Tibial nerve (tissue), 4 donors: ENCODE measurements around the gene SHC4. TPM values are rescaled to one million over a fixed set of nuclear protein-coding genes. Genes with fewer than 3 reads are reported as not detected.

Experiments
- DNase-seq, 2 donors: peaks; one replicate each; pipeline ENCODE4 v3.0.0-alpha.2; 2019; ENCODE audit warnings: low spot score in 2 of 2
- H3K27ac ChIP-seq, 4 donors: fragments of 200-600 bp; sonication (generic) in 3 of 4; one replicate each; pipeline ENCODE4 v1.5.1; 2017 to 2019; ENCODE audit warnings: mild to moderate bottlenecking in 1 of 4
- H3K27me3 ChIP-seq, 2 donors: fragments of 200-600 bp; sonication (generic) in 1 of 2; one replicate each; pipeline versions ENCODE4 v1.5.1 to v1.6.0; 2017 to 2019
- H3K36me3 ChIP-seq, 3 donors: fragments of 200-600 bp; sonication (generic); one replicate each; pipeline ENCODE4 v1.5.1; 2018 to 2019
- H3K4me1 ChIP-seq, 4 donors: fragments of 200-600 bp; sonication (generic) in 3 of 4; one replicate each; pipeline ENCODE4 v1.5.1; 2017 to 2019
- H3K4me3 ChIP-seq, 4 donors: fragments of 200-600 bp; sonication (generic) in 3 of 4; one replicate each; pipeline ENCODE4 v1.5.1; 2017 to 2019; ENCODE audit warnings: mild to moderate bottlenecking in 1 of 4, moderate library complexity in 1 of 4
- H3K9me3 ChIP-seq, 4 donors: fragments of 200-600 bp; sonication (generic) in 3 of 4; one replicate each; pipeline ENCODE4 v1.5.1; 2017 to 2019
- EP300 ChIP-seq, 2 donors: sonication (generic); formaldehyde crosslinking; IDR thresholded peaks; one replicate each; pipeline ENCODE4 v1.6.1; 2017; ENCODE audit warnings: antibody characterized with exemption in 2 of 2, mild to moderate bottlenecking in 1 of 2
- POLR2A ChIP-seq, 2 donors: fragments of 450-650 bp; IDR thresholded peaks; one replicate each; pipeline ENCODE4 v1.6.1; 2017; ENCODE audit warnings: antibody characterized with exemption in 2 of 2, mild to moderate bottlenecking in 2 of 2, moderate library complexity in 2 of 2
- WGBS, 2 donors: methylation state at CpG; one replicate each; pipeline ENCODE4 v1.1.5; 2018; 5-methylcytosine and 5-hydroxymethylcytosine counted together
- total RNA-seq, 4 donors: library from RNA; depleted of rRNA; stranded (reverse); fragments of >200 nt; gene quantifications; one replicate each; pipeline ENCODE4 v1.1.0, GENCODE V29; 2016
- TF ChIP-seq, protein P1 (sequence below), 5 experiments: fragments of 200-600 bp in 3 of 5; fragments of 450-650 bp in 2 of 5; sonication (generic) in 3 of 5; IDR thresholded peaks; one replicate each; pipeline ENCODE4 v1.5.1; 2016 to 2019; ENCODE audit warnings: antibody characterized with exemption in 5 of 5, mild to moderate bottlenecking in 3 of 5, moderate library complexity in 2 of 5

SHC4 gene
- total RNA-seq, 4 donors from 2014 or later, result 36.9 to 71.7 (median 47.5) TPM

DNA sequence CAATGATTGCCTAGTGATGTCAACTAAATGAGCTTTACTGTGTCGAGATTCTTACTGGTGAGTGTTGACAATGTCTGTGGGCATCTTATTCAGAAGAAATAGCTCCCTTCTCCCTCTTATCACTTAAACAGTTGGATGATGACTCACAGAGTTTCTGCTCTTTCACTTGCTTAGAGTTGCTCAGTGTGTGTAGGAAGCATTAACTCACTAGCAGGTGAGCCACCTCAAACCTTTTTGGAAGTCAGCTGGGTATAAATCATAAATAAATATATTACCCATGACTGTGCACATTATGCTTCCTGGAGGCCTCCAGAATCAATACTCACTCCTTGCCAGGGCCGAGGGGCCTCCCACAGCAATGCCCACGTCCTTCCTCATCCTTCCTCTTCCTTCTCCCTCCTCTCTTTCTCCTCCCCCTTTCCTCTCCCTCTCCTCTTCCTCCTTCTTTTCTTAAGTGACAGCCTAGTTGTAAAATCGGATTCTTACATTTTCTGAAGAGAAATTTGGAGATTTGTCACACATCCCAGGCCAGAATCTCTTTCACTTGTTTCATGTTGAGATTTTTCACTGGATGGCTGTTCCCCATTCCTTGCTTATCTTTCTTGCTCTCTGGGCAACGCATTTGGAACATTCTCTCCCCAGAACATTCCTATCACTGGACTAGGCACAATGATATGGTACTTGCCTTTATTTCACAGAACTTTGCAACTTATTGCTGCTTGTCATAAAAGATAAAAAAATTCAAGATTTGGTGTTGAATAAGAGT is 17.5 kb downstream of the SHC4 start:
- no peak for DNase-seq
- H3K27ac ChIP-seq, result peak overlapping the region; percentile 35 to 84 (median 62)
- H3K4me1 ChIP-seq, result peaks cover 0 to 30% (median 0%) of the 10 kb centered on the region in 4 donors
- 39 to 50% methylated on average over 5 of the region's 5 CpGs for WGBS, 2 donors
- TF ChIP-seq, protein P1, sequence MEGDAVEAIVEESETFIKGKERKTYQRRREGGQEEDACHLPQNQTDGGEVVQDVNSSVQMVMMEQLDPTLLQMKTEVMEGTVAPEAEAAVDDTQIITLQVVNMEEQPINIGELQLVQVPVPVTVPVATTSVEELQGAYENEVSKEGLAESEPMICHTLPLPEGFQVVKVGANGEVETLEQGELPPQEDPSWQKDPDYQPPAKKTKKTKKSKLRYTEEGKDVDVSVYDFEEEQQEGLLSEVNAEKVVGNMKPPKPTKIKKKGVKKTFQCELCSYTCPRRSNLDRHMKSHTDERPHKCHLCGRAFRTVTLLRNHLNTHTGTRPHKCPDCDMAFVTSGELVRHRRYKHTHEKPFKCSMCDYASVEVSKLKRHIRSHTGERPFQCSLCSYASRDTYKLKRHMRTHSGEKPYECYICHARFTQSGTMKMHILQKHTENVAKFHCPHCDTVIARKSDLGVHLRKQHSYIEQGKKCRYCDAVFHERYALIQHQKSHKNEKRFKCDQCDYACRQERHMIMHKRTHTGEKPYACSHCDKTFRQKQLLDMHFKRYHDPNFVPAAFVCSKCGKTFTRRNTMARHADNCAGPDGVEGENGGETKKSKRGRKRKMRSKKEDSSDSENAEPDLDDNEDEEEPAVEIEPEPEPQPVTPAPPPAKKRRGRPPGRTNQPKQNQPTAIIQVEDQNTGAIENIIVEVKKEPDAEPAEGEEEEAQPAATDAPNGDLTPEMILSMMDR (IDR thresholded peaks at IDR 0.05), result no peak
- no peak overlapping the region for H3K4me3 ChIP-seq
- peaks cover 0 to 11% (median 0%) of the 10 kb centered on the region in 3 donors for H3K36me3 ChIP-seq
- H3K27me3 ChIP-seq, result no peaks in the 10 kb centered on the region
- no peaks in the 10 kb centered on the region for H3K9me3 ChIP-seq

DNA sequence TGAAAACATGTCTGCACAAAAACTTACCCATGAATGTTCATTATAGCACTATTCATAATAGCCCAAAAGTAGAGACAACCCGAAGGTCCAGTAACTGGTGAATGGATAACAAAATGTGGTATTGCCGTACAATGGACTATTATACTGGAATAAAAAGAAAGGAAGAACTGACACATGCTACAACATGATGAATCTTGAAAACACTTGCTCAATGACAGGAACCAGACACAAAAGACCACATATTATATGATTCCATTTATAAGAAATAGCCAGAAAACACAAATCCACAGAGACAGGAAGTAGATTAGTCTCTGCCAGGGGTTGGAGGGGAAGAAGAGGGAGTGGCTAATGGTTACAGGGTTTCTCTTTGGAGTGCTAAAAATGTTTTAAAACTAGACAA is 18.3 kb downstream of the SHC4 start:
- Histone ChIP-seq H3K36me3 (peaks cover 0 to 4% (median 0%) of the 10 kb centered on the region in 3 donors), H3K4me1 (peaks cover 0 to 31% (median 0%) of the 10 kb centered on the region in 4 donors), H3K27me3 (no peaks in the 10 kb centered on the region), H3K4me3 (no peak overlapping the region), H3K27ac (peak overlapping the region in 3 of 4 donors; percentile 8 to 84 (median 77)), H3K9me3 (no peaks in the 10 kb centered on the region)
- 21 to 59% methylated on average over 2 of the region's 2 CpGs for WGBS, 2 donors
- DNase-seq, result no peak
- TF ChIP-seq, protein P1 (IDR thresholded peaks at IDR 0.05), result no peak
- peak in 1 of 2 donors; percentile 28 for TF ChIP-seq EP300 (IDR thresholded peaks at IDR 0.05)
- TF ChIP-seq POLR2A (IDR thresholded peaks at IDR 0.05), result no peak

DNA sequence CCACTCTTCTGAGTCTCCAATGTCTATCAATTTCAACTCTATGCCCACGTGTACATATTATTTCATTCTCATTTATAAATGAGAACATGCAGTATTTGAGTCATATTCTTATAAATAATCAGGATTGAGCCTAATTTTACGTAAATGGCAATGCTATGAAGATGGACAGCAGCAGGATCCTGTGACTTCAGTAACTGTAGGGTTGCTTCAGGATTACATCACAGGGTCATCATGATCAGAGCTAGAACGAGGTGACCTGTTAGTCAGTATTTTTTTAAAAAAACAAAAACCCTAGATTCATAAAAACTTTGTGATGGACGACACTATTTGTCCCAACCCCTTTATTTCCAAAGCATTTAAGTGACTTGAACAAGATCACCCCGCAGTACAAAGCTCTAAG is 21.8 kb downstream of the SHC4 start:
- H3K27ac ChIP-seq, result peak overlapping the region in 2 of 4 donors; percentile 60 to 90
- no peak for TF ChIP-seq POLR2A (IDR thresholded peaks at IDR 0.05)
- TF ChIP-seq, protein P1 (IDR thresholded peaks at IDR 0.05), result no peak
- TF ChIP-seq EP300 (IDR thresholded peaks at IDR 0.05), result no peak
- no peak for DNase-seq
- WGBS, 2 donors, result 73 to 85% methylated on average over 5 of the region's 5 CpGs
- no peaks in the 10 kb centered on the region for H3K36me3 ChIP-seq
- H3K4me3 ChIP-seq, result no peak overlapping the region
- H3K4me1 ChIP-seq, result peaks cover 0 to 40% (median 3%) of the 10 kb centered on the region in 4 donors
- H3K27me3 ChIP-seq, result no peaks in the 10 kb centered on the region
- H3K9me3 ChIP-seq, result no peaks in the 10 kb centered on the region

DNA sequence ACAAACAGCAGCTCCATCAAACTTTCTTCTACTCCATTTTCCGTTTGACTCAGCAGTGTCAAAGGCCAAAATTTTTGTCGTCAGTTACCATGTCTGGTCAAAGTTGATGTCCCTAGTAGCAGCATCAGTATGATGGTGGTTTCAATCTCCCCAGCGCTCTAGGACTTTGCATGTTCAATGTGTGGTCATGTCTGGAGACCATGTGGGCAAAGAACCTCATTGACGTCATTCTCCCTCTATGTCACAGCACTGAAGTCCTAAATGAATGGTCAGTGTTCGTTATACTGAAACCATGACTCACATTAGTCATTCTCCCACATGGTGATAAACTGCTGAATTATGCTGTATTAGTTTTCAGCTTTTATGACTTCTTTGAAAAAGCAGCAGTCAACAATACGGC is 23.2 kb downstream of the SHC4 start:
- 52 to 68% methylated on average over 6 of the region's 6 CpGs for WGBS, 2 donors
- TF ChIP-seq POLR2A (IDR thresholded peaks at IDR 0.05) (no peak), EP300 (IDR thresholded peaks at IDR 0.05) (peak in 1 of 2 donors; percentile 12)
- TF ChIP-seq, protein P1 (IDR thresholded peaks at IDR 0.05), result no peak

DNA sequence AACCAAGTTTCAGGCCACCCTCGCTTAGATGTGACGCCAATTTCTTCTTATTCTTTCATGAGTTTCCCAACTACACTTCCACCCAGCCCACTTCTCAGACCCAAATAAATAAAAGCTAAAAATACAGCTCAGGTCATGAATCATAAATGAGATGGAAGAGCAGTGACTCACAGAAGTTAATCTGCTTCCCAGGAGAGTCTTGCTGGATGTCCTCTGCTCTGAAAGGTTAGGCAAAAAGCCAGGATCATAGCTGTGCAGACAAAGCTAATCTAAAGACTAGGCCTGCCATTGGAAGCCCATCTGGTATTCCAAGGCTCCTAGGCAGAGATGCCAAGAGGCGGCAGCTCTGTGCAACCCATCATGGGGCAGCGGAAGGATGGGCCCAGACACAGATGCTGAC is 24.1 kb downstream of the SHC4 start:
- H3K36me3 ChIP-seq, result no peaks in the 10 kb centered on the region
- no peak overlapping the region for H3K4me3 ChIP-seq
- no peaks in the 10 kb centered on the region for H3K27me3 ChIP-seq
- TF ChIP-seq POLR2A (IDR thresholded peaks at IDR 0.05) (no peak), EP300 (IDR thresholded peaks at IDR 0.05) (no peak)
- TF ChIP-seq, protein P1 (IDR thresholded peaks at IDR 0.05), result no peak
- H3K4me1 ChIP-seq, result peaks cover 0 to 21% (median 3%) of the 10 kb centered on the region in 4 donors
- H3K27ac ChIP-seq, result peak overlapping the region in 2 of 4 donors; percentile 60 to 90
- DNase-seq, result no peak
- WGBS, 2 donors, result 90 to 93% methylated on average over 4 of the region's 4 CpGs
- no peaks in the 10 kb centered on the region for H3K9me3 ChIP-seq

More for the DNA sequence above, 23.2 kb downstream of the SHC4 start:
- Histone ChIP-seq H3K4me3 (no peak overlapping the region), H3K27me3 (no peaks in the 10 kb centered on the region), H3K36me3 (no peaks in the 10 kb centered on the region), H3K27ac (peak overlapping the region in 3 of 4 donors; percentile 24 to 90 (median 60)), H3K9me3 (no peaks in the 10 kb centered on the region), H3K4me1 (peaks cover 0 to 27% (median 3%) of the 10 kb centered on the region in 4 donors)
- no peak for DNase-seq
